ENCODE measurements around the gene RBBP6. TPM values are rescaled to one million over a fixed set of nuclear protein-coding genes. Genes with fewer than 3 reads are reported as not detected.

The RBBP6 gene
- total RNA-seq, 1 donor from 2014 or later = 81.0 TPM

DNA sequence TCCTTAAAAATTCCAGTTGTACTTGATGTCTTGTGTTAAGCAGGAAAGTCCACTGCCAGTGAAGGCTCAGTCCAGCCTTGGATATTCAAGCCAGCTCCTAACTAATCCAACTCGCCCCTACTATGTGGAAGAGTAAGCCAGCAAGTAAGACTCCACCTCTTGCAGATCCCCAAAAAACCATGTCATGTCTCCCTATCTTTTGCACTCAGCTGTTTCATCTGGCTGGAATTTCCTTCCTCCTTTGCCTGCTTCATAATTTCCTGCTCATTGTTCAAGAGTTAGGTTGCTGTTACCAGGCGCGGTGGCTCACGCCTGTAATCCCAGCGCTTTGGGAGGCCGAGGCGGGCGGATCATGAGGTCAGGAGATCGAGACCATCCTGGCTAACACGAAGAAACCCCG is 37.8 kb downstream of the RBBP6 start:
- H4K20me1 ChIP-seq (ENCODE audit: low read depth) = no peaks in the 10 kb centered on the region
- H3K79me2 ChIP-seq (ENCODE audit: low read depth) = no peaks in the 10 kb centered on the region
- Mint-ChIP-seq H3K27me3 (ENCODE audit: insufficient read depth, low read depth) (no peaks in the 10 kb centered on the region), H3K36me3 (peaks cover 16% of the 10 kb centered on the region), H3K4me1 (no peaks in the 10 kb centered on the region), H3K9me3 (peaks cover 7% of the 10 kb centered on the region), H3K4me3 (no peak overlapping the region), H3K27ac (no peak overlapping the region)
- TF ChIP-seq EZH2phosphoT487 (IDR thresholded peaks at IDR 0.05) = no peak
- no peak for TF ChIP-seq EZH2 (IDR thresholded peaks at IDR 0.05)
- TF ChIP-seq, protein P1, sequence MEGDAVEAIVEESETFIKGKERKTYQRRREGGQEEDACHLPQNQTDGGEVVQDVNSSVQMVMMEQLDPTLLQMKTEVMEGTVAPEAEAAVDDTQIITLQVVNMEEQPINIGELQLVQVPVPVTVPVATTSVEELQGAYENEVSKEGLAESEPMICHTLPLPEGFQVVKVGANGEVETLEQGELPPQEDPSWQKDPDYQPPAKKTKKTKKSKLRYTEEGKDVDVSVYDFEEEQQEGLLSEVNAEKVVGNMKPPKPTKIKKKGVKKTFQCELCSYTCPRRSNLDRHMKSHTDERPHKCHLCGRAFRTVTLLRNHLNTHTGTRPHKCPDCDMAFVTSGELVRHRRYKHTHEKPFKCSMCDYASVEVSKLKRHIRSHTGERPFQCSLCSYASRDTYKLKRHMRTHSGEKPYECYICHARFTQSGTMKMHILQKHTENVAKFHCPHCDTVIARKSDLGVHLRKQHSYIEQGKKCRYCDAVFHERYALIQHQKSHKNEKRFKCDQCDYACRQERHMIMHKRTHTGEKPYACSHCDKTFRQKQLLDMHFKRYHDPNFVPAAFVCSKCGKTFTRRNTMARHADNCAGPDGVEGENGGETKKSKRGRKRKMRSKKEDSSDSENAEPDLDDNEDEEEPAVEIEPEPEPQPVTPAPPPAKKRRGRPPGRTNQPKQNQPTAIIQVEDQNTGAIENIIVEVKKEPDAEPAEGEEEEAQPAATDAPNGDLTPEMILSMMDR (IDR thresholded peaks at IDR 0.05) = no peak
- H2AFZ ChIP-seq (replicated peaks) = no peak overlapping the region
- DNase-seq (ENCODE audit: low spot score) = no peak
- H3K9me3 ChIP-seq (ENCODE audit: low read depth) = peaks cover 4% of the 10 kb centered on the region
- H3F3A ChIP-seq (ENCODE audit: low read depth) = peaks cover 11% of the 10 kb centered on the region
- no peak overlapping the region for H3K4me2 ChIP-seq
- no peak overlapping the region for H3K4me3 ChIP-seq
- H3K36me3 ChIP-seq = peaks cover 9% of the 10 kb centered on the region
- no peaks in the 10 kb centered on the region for H3K27me3 ChIP-seq
- H3K4me1 ChIP-seq = no peaks in the 10 kb centered on the region
- no peak overlapping the region for H3K9ac ChIP-seq
- H3K27ac ChIP-seq = no peak overlapping the region

DNA sequence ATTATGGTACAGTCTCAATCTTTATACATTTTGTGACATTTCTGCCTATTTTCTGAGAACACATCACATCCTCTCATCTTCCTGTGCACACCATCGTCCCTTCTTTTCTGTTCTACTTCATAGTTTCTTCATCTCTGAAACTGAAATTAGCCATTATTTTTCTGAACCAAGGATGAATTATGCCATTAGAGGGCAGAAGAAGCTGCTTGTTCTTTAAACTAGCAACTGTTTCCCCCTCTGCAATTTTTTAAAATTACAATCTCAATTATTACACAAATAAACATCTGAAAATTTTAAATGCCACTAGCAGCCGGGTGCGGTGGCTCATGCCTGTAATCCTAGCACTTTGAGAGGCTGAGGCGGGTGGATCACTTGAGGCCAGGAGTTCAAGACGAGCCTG is 41.3 kb downstream of the RBBP6 start:
- H3K27me3 Mint-ChIP-seq (ENCODE audit: insufficient read depth, low read depth) = peaks cover 6% of the 10 kb centered on the region
- no peak overlapping the region for H3K4me3 Mint-ChIP-seq
- H3K27ac Mint-ChIP-seq = no peak overlapping the region
- Histone ChIP-seq H3K36me3 (no peaks in the 10 kb centered on the region), H3K4me3 (no peak overlapping the region), H3K79me2 (ENCODE audit: low read depth) (no peaks in the 10 kb centered on the region), H3K9me3 (ENCODE audit: low read depth) (no peaks in the 10 kb centered on the region), H3K27ac (no peak overlapping the region), H3K27me3 (no peaks in the 10 kb centered on the region), H3K9ac (no peak overlapping the region), H4K20me1 (ENCODE audit: low read depth) (no peaks in the 10 kb centered on the region), H3F3A (ENCODE audit: low read depth) (no peaks in the 10 kb centered on the region), H3K4me2 (no peak overlapping the region), H2AFZ (replicated peaks) (no peak overlapping the region), H3K4me1 (no peaks in the 10 kb centered on the region)
- H3K9me3 Mint-ChIP-seq = no peaks in the 10 kb centered on the region
- TF ChIP-seq EZH2phosphoT487 (IDR thresholded peaks at IDR 0.05) = no peak
- TF ChIP-seq, protein P1 (IDR thresholded peaks at IDR 0.05) = peak; percentile 16
- DNase-seq (ENCODE audit: low spot score) = no peak
- no peaks in the 10 kb centered on the region for H3K4me1 Mint-ChIP-seq
- H3K36me3 Mint-ChIP-seq = peaks cover 5% of the 10 kb centered on the region

DNA sequence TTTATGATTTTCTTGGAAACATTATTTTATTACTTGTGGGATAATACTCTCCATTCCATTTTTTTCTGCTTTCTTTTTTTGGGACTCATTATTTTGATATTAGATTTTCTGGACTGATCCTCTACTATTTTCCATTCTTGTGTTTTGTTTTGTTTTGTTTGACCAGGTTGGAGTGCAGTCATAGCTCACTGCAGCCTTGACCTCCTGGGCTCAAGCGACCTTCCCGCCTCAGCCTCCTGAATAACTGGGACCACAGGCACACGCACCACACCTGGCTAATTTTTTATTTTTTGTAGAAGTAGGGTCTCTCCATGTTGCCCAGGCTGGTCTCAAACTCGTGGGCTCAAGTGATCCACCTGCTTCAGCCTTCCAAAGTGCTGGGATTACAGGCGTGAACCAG is 44.1 kb downstream of the RBBP6 start:
- Histone ChIP-seq H3K27me3 (no peaks in the 10 kb centered on the region), H3K4me2 (no peak overlapping the region), H3K9me3 (ENCODE audit: low read depth) (no peaks in the 10 kb centered on the region), H3K4me1 (no peaks in the 10 kb centered on the region), H2AFZ (replicated peaks) (no peak overlapping the region), H4K20me1 (ENCODE audit: low read depth) (no peaks in the 10 kb centered on the region), H3K79me2 (ENCODE audit: low read depth) (no peaks in the 10 kb centered on the region), H3K9ac (no peak overlapping the region), H3F3A (ENCODE audit: low read depth) (no peaks in the 10 kb centered on the region), H3K36me3 (no peaks in the 10 kb centered on the region), H3K27ac (no peak overlapping the region), H3K4me3 (no peak overlapping the region)
- Mint-ChIP-seq H3K9me3 (no peaks in the 10 kb centered on the region), H3K27ac (no peak overlapping the region), H3K4me1 (no peaks in the 10 kb centered on the region), H3K4me3 (no peak overlapping the region), H3K36me3 (no peaks in the 10 kb centered on the region), H3K27me3 (ENCODE audit: insufficient read depth, low read depth) (peaks cover 6% of the 10 kb centered on the region)
- TF ChIP-seq, protein P1 (IDR thresholded peaks at IDR 0.05) = no peak
- TF ChIP-seq EZH2phosphoT487 (IDR thresholded peaks at IDR 0.05) (no peak), EZH2 (IDR thresholded peaks at IDR 0.05) (no peak)
- DNase-seq (ENCODE audit: low spot score) = no peak
